HG02610 (cell line): ENCODE data around the gene TMEM255A.

Experiments used
- ATAC-seq: cut with Tn5 transposase; IDR thresholded peaks from one replicate; pipeline ENCODE4 v1.9.1; 2021; ENCODE audit warnings: mild to moderate bottlenecking, moderate library complexity; ENCODE audit not compliant: unreplicated experiment

TMEM255A gene

GRCh38 chrX:120308959-120309872 is 2.0 kb downstream of the TMEM255A start:
- peak; percentile 91 for ATAC-seq

- no peak for ATAC-seq
These were observed 2.7 kb downstream of the TMEM255A start for GRCh38 chrX:120308558-120308957.

- ATAC-seq: no peak
These were observed 4.6 kb downstream of the TMEM255A start for GRCh38 chrX:120306630-120307029.

DNA sequence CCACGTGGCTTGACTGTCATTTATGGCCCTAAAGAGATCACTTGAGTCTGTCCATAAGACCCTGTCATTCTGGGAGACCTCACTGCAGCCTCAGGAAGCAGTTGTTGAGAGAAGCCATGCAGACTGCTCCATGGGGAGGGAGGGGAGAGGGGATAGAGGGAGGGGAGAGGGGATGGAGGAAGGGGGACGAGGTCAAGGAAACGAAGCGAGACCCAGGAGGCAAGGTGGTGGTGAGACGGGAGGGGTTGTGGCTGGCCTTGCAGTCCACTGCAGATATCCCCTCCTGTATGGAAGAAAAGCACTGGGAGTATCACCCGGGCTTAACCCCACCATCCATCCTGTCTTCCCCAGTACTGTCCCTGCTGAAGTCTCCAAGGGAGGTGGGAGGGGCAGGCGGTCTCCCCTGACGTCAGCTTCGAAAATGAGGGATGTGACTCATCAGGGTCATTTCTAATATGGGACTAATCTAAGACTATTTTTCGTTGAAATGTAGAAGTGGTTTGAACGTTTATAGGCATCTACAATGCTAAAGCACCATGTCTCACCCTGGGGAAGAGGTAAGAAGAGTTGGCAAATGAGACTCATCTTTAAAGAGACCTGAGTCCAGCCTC is 5.6 kb downstream of the TMEM255A start:
- ATAC-seq: no peak

DNA sequence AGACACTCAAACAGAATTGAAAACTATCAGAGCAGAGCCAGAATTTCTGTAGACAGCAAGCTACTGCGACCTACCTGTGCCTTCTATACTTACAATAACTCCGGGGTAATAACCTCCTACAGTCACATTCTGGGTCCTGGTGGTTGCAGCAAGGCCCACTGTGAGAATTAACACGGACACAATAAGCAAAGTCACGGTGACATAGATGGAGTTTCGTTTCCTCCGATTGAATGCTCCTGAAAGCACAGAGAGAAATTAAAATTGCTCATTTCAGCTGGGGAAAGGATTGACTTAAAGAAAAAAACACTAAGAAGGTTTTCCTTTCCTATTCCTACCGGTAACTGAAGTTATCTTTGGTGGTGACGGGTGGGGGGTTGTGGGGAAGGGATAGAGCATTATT is 7.0 kb downstream of the TMEM255A start:
- no peak for ATAC-seq

- ATAC-seq: peak; percentile 88
These were observed 8.8 kb downstream of the TMEM255A start for GRCh38 chrX:120302434-120302833.

DNA sequence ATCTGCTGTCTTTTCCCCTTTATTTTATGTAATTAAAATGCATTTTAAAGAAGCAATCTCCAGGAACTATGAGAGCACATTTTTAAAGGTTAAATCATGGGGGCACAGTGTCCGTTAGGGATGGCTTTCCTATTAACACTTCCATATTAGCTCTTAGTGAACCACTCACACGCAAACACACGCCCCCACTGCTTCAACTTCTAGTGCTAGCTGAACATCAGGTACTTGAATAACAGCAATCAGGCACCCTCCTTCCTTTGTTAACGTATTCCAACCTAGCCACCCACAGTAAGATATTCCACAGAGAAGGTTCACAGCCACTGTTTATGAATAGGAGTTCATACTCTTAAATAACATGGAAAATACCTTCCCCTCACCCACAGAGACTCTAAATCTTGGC is 9.3 kb downstream of the TMEM255A start:
- ATAC-seq: no peak

GRCh38 chrX:120301497-120301896 is 9.8 kb downstream of the TMEM255A start:
- ATAC-seq: no peak

DNA sequence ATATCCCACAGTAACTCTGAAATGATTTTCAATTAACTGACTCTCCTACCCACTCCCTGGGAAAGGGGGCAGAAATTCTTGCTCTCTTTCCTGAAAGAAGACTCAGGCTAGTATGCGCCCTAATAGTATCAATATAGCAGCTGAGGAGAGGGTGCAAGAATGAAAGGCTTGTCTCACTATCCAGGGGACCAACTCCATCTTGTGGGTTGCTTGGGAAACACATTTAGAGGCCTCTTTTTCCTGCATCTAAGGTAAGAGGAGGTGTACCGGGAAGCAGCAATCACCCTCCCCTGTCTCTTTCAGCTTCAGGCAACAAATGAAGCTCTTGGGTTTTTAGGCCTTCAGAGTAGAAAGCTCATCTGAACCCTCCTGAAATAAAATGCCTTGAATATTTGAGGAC is 11.3 kb downstream of the TMEM255A start:
- no peak for ATAC-seq

GRCh38 chrX:120297923-120298322 is 13.3 kb downstream of the TMEM255A start:
- ATAC-seq: no peak

GRCh38 chrX:120294651-120295050 is 16.6 kb downstream of the TMEM255A start:
- ATAC-seq: no peak

DNA sequence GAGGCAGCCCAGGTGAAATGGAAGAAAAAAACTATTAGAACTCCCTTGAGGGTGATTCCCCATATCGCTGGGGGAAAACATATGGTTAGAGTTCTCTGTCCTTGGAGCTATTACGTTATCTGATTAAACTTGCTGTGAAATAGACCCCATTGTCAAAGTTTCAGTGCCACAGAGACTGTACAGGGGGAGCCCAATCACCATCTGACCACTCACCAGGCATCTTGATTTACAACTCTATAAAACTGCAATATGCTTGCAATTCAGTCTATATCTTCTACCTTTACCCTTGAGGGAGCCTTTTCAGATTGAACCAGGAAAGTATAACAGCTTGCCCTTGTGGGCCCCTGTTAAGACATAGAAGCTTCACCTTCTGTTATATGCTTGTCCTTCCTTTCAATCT is 18.2 kb downstream of the TMEM255A start:
- no peak for ATAC-seq

- ATAC-seq: no peak
These were observed 20.1 kb downstream of the TMEM255A start for GRCh38 chrX:120291211-120291610.

- ATAC-seq: no peak
These were observed 21.2 kb downstream of the TMEM255A start for GRCh38 chrX:120290107-120290506.

DNA sequence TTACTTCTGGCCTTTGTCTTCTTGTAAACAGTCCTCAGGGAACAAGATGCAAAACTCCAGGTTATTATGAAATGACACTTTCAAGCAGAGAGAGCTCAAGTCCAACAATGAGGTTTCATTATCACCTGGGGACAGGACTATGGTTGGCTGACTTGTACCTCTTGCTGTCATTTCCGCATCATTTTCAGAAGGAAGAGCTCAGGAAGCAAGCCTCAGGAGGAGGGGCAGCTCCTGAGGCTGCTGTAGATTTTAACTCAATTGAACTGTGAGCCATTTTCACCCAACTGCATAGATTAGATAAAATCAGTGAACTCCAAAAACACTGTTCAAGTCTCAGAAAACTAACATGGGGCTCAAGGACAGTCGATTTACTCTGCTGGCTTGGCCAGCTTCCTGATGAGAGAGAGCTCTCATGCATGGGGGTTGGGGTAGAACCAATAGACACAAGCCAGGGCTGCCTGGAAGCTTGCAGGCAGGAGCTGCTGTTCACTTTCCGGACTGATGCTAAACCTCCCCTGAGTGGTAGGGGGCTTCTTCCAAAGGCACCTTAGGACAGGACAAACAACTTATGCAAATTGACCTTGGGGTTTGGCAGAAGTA is 23.6 kb downstream of the TMEM255A start:
- ATAC-seq: peak; percentile 92

DNA sequence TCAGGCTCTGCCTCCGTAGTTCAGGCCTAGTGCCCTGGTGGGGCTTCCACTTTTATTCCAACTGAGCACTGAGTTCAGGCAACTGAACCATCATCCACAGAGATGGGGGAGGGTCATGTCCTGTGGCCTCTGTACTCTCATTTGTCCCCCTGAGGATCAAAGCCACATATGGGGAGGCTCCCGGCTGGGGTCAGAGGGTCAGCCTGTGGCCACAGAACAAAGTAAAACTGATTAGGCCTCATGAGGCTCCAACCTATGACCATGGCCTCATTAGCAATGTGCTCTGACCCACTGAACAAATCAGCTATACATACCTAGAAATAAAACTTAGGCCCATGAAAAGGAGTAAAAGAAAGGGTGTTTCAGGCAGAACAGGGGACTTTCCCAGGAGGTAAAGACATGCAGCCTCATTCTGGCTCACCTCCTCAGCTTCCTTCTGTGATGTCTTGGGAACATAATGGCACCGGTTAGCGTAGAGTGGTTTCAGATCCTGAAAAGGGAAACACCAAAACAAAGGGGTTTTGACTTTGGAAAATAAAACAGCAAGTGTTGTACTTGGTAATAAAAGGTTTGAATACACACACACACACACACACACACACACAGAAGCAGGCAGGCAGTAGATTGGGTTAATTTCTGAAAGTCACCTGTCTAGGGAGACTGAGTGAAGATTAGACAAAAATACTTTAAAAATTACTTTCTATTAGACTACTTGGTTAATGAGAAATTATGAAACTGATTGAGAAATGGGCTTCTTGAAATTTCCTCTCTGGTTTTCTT is 24.3 kb downstream of the TMEM255A start:
- ATAC-seq: peak; percentile 53

DNA sequence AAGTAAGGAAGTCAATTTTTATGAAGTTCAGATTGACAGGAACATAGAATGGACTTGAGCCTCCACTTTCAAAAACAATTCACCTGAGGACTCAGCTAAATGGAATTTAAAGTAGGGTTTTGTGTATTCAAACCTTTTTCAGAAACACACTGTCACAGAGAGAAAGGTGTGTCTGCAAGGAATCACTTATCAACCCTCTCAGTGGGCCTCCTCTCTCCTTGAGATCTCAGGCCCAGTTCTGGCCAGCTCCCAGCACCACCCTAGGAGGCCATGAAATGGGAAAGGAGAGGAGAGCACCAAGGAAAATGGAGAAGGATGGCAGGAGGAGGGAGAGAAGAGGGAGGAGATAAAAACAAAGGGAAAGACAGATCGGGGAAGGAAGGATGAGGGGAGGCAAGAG is 28.6 kb downstream of the TMEM255A start:
- no peak for ATAC-seq

DNA sequence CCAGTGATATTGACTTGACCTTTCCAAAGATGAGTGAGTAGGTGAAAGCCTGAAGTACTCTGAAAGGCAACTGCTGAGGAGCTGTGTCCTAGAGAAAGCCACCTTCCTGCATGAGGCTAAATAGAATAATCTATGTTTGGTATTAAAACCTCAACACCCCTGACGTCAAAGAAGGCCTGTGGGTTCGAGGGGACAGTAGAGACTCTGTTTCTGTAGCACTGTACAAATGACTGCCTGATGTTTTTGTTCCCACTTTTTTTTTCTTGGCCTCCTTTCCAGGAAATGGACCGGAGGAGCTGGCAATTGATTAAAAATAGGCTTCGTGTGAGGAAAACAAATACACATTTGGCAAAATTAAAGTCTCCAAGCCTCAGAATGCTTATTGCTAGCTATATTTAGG is 29.5 kb downstream of the TMEM255A start:
- ATAC-seq: no peak

GRCh38 chrX:120281021-120281624 is 30.1 kb downstream of the TMEM255A start:
- ATAC-seq: no peak

DNA sequence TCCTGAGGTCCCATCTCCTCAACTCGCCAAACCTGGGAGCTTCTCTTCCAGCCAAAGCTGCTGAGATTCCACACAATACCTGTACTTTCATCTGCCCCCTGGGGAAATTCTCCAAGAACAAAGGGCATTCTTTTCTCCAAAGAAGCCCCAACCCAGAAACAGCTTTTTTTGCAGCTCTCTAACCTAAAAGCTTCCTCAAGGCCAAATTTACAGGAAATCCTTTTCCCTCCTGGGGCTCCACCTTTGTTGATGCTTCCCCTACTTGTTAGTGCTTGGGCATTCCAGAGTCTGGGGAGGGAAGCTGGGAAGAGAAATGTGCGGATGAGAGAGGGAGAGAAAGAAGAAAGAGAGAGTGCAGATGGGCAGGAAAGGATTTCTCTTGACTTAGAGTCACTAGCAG is 36.3 kb downstream of the TMEM255A start:
- ATAC-seq: no peak

DNA sequence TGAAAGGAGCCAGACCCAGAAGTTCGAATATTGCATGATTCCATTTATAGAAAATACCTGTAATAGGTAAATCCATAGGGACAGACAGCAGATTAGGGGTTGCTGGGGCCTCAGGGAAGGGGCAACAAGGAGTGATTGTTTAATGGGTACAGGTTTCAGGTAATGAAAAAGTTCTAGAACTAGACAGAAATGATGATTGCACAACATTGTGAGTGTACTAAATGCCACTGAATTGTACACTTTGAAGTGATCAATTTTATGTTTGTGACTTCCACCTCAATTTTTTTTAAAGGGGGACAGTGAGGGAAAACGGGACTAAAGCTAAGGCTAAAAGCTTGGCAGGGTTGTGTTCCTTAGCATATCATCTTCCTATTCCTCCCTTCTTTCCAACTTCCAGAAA is 37.1 kb downstream of the TMEM255A start:
- ATAC-seq: no peak
